Measurements from ENCODE around the gene CASD1. TPM values are rescaled to one million over a fixed set of nuclear protein-coding genes. Genes with fewer than 3 reads are reported as not detected.

Gene CASD1
- total and polyA plus RNA-seq, 3 donors from 2014 or later = 20.5 to 47.4 (median 47.1) TPM

- no peak overlapping the region for H3K27ac ChIP-seq
- no peaks in the 10 kb centered on the region for H3K27me3 ChIP-seq
- H3K4me1 ChIP-seq = no peaks in the 10 kb centered on the region
- WGBS, 2 donors = 62 to 83% methylated on average over 1 of the region's 1 CpG
- no peak for TF ChIP-seq CTCF (IDR thresholded peaks at IDR 0.05)
- no peak for TF ChIP-seq POLR2A (IDR thresholded peaks at IDR 0.05)
- no peak for DNase-seq
- intact Hi-C loops (cut with DNase I; ENCODE audit: low total_unique reads) = no loop called here
- H3K4me3 ChIP-seq = no peak overlapping the region
- H3K9me3 ChIP-seq = no peaks in the 10 kb centered on the region
- no peaks in the 10 kb centered on the region for H3K36me3 ChIP-seq (ENCODE audit: low read depth, missing control alignments)
These were observed 85.3 kb downstream of the CASD1 start for GRCh38 chr7:94594882-94595281.

- TF ChIP-seq CTCF (IDR thresholded peaks at IDR 0.05) (no peak), POLR2A (IDR thresholded peaks at IDR 0.05) (no peak)
- no peaks in the 10 kb centered on the region for H3K4me1 ChIP-seq
- no peaks in the 10 kb centered on the region for H3K27me3 ChIP-seq
- H3K36me3 ChIP-seq (ENCODE audit: low read depth, missing control alignments) = no peaks in the 10 kb centered on the region
- no peaks in the 10 kb centered on the region for H3K9me3 ChIP-seq
- H3K27ac ChIP-seq = no peak overlapping the region
- WGBS, 2 donors = 73 to 81% methylated on average over 4 of the region's 4 CpGs
- DNase-seq = no peak
- intact Hi-C loops (cut with DNase I; ENCODE audit: low total_unique reads) = no loop called here
- no peak overlapping the region for H3K4me3 ChIP-seq
These were observed 86.1 kb downstream of the CASD1 start for GRCh38 chr7:94595717-94596116.

- 86 to 95% methylated on average over 3 of the region's 3 CpGs for WGBS, 2 donors
- intact Hi-C loops (cut with DNase I; ENCODE audit: low total_unique reads) = no loop called here
These were observed 90.7 kb downstream of the CASD1 start for GRCh38 chr7:94600267-94600666.

GRCh38 chr7:94602181-94602580 lies 92.6 kb downstream of the CASD1 start:
- no peak for TF ChIP-seq CTCF (IDR thresholded peaks at IDR 0.05)
- no peak for TF ChIP-seq POLR2A (IDR thresholded peaks at IDR 0.05)
- H3K27me3 ChIP-seq = no peaks in the 10 kb centered on the region

More at GRCh38 chr7:94600267-94600666, 90.7 kb downstream of the CASD1 start:
- H3K4me3 ChIP-seq = no peak overlapping the region
- H3K9me3 ChIP-seq = no peaks in the 10 kb centered on the region
- H3K27me3 ChIP-seq = no peaks in the 10 kb centered on the region
- no peaks in the 10 kb centered on the region for H3K4me1 ChIP-seq
- TF ChIP-seq CTCF (IDR thresholded peaks at IDR 0.05) = no peak
- no peak for TF ChIP-seq POLR2A (IDR thresholded peaks at IDR 0.05)
- no peak overlapping the region for H3K27ac ChIP-seq
- no peaks in the 10 kb centered on the region for H3K36me3 ChIP-seq (ENCODE audit: low read depth, missing control alignments)
- no peak for DNase-seq

GRCh38 chr7:94605031-94605430 lies 95.4 kb downstream of the CASD1 start:
- no peak for DNase-seq
- H3K27me3 ChIP-seq = no peaks in the 10 kb centered on the region
- no peaks in the 10 kb centered on the region for H3K36me3 ChIP-seq (ENCODE audit: low read depth, missing control alignments)
- no peaks in the 10 kb centered on the region for H3K9me3 ChIP-seq
- WGBS, 2 donors = 76 to 92% methylated on average over 1 of the region's 1 CpG
- no peaks in the 10 kb centered on the region for H3K4me1 ChIP-seq
- intact Hi-C loops (cut with DNase I; ENCODE audit: low total_unique reads) = no loop called here
- no peak overlapping the region for H3K27ac ChIP-seq
- H3K4me3 ChIP-seq = no peak overlapping the region
- no peak for TF ChIP-seq CTCF (IDR thresholded peaks at IDR 0.05)

More at GRCh38 chr7:94602181-94602580, 92.6 kb downstream of the CASD1 start:
- no peak overlapping the region for H3K4me3 ChIP-seq
- no peaks in the 10 kb centered on the region for H3K4me1 ChIP-seq
- 94 to 100% methylated on average over 1 of the region's 1 CpG for WGBS, 2 donors
- H3K9me3 ChIP-seq = no peaks in the 10 kb centered on the region
- intact Hi-C loops (cut with DNase I; ENCODE audit: low total_unique reads) = no loop called here
- no peak for DNase-seq
- H3K36me3 ChIP-seq (ENCODE audit: low read depth, missing control alignments) = no peaks in the 10 kb centered on the region
- no peak overlapping the region for H3K27ac ChIP-seq

All from testis (tissue), 3 donors.